K562 (cell line): ENCODE measurements around the gene HEATR1. TPM values are rescaled to one million over a fixed set of nuclear protein-coding genes. Genes with fewer than 3 reads are reported as not detected.
A peak's percentile ranks its signal among the peaks of the same experiment; 100 is the strongest.

ENCODE experiments used
- BHLHE40 ChIP-seq: IDR thresholded peaks from 2 replicates; pipeline ENCODE4 v1.6.1; 2011; ENCODE audit warnings: low read length, improper control_type of control experiment
- ESRRA ChIP-seq: fragments of 450-650 bp; IDR thresholded peaks from 2 replicates; pipeline ENCODE4 v1.6.1; 2014; ENCODE audit warnings: low read depth, mild to moderate bottlenecking, moderate library complexity, borderline replicate concordance
- ETV5 ChIP-seq: sonication (generic); formaldehyde crosslinking; IDR thresholded peaks from 2 replicates; pipeline ENCODE4 v1.4.0; 2020; ENCODE audit warnings: low read depth, mild to moderate bottlenecking, missing genetic modification reagents
- IRF2 ChIP-seq: sonication (generic); formaldehyde crosslinking; IDR thresholded peaks from 2 replicates; pipeline ENCODE4 v1.8.1; 2022; ENCODE audit warnings: mild to moderate bottlenecking, missing genetic modification reagents
- KDM1A ChIP-seq, 2 experiments: fragments of 450-650 bp; IDR thresholded peaks; 2 replicates each; pipeline ENCODE4 v1.6.1; 2016; ENCODE audit warnings: mild to moderate bottlenecking in 2 of 2
- NRF1 ChIP-seq, 2 experiments: fragments of 450-650 bp; IDR thresholded peaks in 1 of 2; conservative IDR thresholded peaks in 1 of 2; 2 replicates each; pipeline ENCODE4 v1.6.1; 2014; ENCODE audit warnings: mild to moderate bottlenecking in 2 of 2
- PHF8 ChIP-seq: fragments of 200-600 bp; sonication (generic); IDR thresholded peaks from 2 replicates; pipeline ENCODE4 v1.6.1; 2012; ENCODE audit warnings: mixed run types, mild to moderate bottlenecking, inconsistent platforms, low read length, moderate library complexity, borderline replicate concordance
- RBM22 ChIP-seq: fragments of 200-400 bp; formaldehyde crosslinking; IDR thresholded peaks from 2 replicates; pipeline ENCODE4 v1.6.1; 2018; ENCODE audit warnings: low read length, low read depth; ENCODE audit not compliant: poor library complexity, severe bottlenecking
- RREB1 ChIP-seq: fragments of 250-450 bp; sonication (Bioruptor Pico); IDR thresholded peaks from 2 replicates; pipeline ENCODE4 v1.4.0; 2020
- SAFB ChIP-seq: fragments of 200-400 bp; formaldehyde crosslinking; IDR thresholded peaks from 2 replicates; pipeline ENCODE4 v1.6.1; 2017; ENCODE audit warnings: low read depth, low read length, borderline replicate concordance
- SNRNP70 ChIP-seq: fragments of 200-400 bp; formaldehyde crosslinking; optimal IDR thresholded peaks from 2 replicates; pipeline ENCODE3; 2017; ENCODE audit warnings: low read depth, low read length
- SP2 ChIP-seq: IDR thresholded peaks from 2 replicates; pipeline ENCODE4 v1.6.1; 2011; ENCODE audit warnings: mild to moderate bottlenecking, low read depth, low read length, moderate library complexity; ENCODE audit not compliant: poor library complexity, severe bottlenecking; ENCODE audit errors: extremely low read depth
- SUPT5H ChIP-seq: fragments of 450-650 bp; IDR thresholded peaks from 2 replicates; pipeline ENCODE4 v1.6.1; 2016
- YBX1 ChIP-seq: fragments of 450-650 bp; IDR thresholded peaks from 2 replicates; pipeline ENCODE4 v1.7.1; 2016; ENCODE audit warnings: mild to moderate bottlenecking
- ZNF143 ChIP-seq: sonication (generic); formaldehyde crosslinking; IDR thresholded peaks from 2 replicates; pipeline ENCODE4 v1.9.0; 2022; ENCODE audit warnings: mild to moderate bottlenecking, missing genetic modification reagents
- ZNF232 ChIP-seq: sonication (generic); formaldehyde crosslinking; IDR thresholded peaks from 2 replicates; pipeline ENCODE4 v1.8.0; 2022; ENCODE audit warnings: mild to moderate bottlenecking, missing genetic modification reagents
- ZNF384 ChIP-seq: IDR thresholded peaks from 2 replicates; pipeline ENCODE4 v1.6.1; 2012; ENCODE audit warnings: low read depth, low read length, improper control_type of control experiment
- ZNF408 ChIP-seq: fragments of 250-450 bp; sonication (Bioruptor Pico); IDR thresholded peaks from 2 replicates; pipeline ENCODE4 v1.4.0; 2020; ENCODE audit warnings: low read depth, mild to moderate bottlenecking, moderate library complexity
- polyA plus RNA-seq, 8 experiments: library from polyadenylated mRNA; depleted of rRNA in 4 of 8; stranded (reverse) in 5 of 8; unstranded in 3 of 8; fragments of >200 nt; fragmentation: Nextera tagmentation in 2 of 8; fragmentation: Illumina TruSeq in 1 of 8; extraction: Ambion mirVana in 2 of 8; extraction: Trizol in 1 of 8; gene quantifications; 2 replicates each; pipeline versions ENCODE4 v1.2.1 to v1.2.3, GENCODE V29; 2011 to 2014; ENCODE audit warnings: inconsistent platforms in 1 of 8, missing spikeins in 1 of 8
- total RNA-seq, 7 experiments: library from RNA; depleted of rRNA in 6 of 7; stranded (reverse); fragments of >200 nt in 6 of 7; fragmentation: Illumina TruSeq in 2 of 7; extraction: Trizol in 2 of 7; gene quantifications; 2 replicates each; pipeline versions ENCODE4 v1.2.1 to v1.2.3, GENCODE V29; 2011 to 2021; ENCODE audit warnings: low replicate concordance in 1 of 7
- TF ChIP-seq, protein P1 (sequence below): IDR thresholded peaks from 2 replicates; pipeline ENCODE4 v1.6.1; 2011; ENCODE audit not compliant: insufficient read length; ENCODE audit errors: extremely low read depth
- TF ChIP-seq, protein P2 (sequence below): fragments of 450-650 bp; IDR thresholded peaks from 2 replicates; pipeline ENCODE4 v1.7.1; 2018; ENCODE audit warnings: mild to moderate bottlenecking, low read depth; ENCODE audit not compliant: partially characterized antibody

HEATR1 gene
- total and polyA plus RNA-seq, 9 of the 15 experiments (the other 6 are each of a cell fraction or from before 2014, with no cell fraction given): 28.3 to 108 (median 50.9) TPM

DNA sequence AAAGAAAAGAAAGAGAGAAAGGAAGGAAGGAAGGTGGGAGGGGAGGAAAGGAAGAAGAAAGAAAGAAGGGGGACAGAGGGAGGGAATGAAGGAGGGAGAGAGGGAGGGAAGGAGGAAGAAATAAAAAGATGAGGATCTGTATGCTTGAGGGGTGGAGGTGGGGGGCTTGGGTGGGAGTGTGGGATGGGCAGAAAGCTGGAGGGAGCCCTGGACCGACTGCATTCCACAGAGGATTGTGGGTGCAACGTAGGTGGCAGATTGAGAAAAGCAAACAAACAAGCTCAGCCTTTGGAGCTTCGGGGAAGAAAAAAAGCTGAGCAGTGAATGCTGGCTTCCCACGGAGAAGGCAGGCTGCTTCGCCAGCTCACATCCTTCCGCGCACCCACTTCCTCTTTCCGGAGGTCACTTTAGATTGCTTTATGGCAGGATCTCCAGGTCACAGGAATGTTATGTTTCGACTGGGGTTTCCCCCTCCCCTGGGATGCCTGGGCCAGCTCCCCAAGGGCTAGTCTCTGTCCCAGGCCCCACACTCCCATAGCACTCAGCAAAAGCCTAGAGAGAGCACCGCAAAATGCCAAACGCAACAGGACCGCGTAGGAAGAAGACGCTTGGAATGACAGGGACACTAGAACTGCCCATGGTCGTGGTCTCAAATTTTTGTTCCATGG is 101.2 kb downstream of the HEATR1 start (continued):
- no peak for TF ChIP-seq SAFB
- TF ChIP-seq, protein P1, sequence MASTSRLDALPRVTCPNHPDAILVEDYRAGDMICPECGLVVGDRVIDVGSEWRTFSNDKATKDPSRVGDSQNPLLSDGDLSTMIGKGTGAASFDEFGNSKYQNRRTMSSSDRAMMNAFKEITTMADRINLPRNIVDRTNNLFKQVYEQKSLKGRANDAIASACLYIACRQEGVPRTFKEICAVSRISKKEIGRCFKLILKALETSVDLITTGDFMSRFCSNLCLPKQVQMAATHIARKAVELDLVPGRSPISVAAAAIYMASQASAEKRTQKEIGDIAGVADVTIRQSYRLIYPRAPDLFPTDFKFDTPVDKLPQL: no peak
- TF ChIP-seq KDM1A (IDR thresholded peaks at IDR 0.05): no peak
- TF ChIP-seq SNRNP70: no peak
- no peak for TF ChIP-seq RBM22
- TF ChIP-seq ZNF143 (CRISPR knock-in tag): no peak
- TF ChIP-seq, protein P2, sequence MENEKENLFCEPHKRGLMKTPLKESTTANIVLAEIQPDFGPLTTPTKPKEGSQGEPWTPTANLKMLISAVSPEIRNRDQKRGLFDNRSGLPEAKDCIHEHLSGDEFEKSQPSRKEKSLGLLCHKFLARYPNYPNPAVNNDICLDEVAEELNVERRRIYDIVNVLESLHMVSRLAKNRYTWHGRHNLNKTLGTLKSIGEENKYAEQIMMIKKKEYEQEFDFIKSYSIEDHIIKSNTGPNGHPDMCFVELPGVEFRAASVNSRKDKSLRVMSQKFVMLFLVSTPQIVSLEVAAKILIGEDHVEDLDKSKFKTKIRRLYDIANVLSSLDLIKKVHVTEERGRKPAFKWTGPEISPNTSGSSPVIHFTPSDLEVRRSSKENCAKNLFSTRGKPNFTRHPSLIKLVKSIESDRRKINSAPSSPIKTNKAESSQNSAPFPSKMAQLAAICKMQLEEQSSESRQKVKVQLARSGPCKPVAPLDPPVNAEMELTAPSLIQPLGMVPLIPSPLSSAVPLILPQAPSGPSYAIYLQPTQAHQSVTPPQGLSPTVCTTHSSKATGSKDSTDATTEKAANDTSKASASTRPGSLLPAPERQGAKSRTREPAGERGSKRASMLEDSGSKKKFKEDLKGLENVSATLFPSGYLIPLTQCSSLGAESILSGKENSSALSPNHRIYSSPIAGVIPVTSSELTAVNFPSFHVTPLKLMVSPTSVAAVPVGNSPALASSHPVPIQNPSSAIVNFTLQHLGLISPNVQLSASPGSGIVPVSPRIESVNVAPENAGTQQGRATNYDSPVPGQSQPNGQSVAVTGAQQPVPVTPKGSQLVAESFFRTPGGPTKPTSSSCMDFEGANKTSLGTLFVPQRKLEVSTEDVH: no peak
- peak; percentile 32; the same call in 1 of the 2 replicates for TF ChIP-seq ESRRA
- TF ChIP-seq SP2: no peak
- no peak for TF ChIP-seq IRF2
- TF ChIP-seq ETV5 (CRISPR knock-in tag): no peak
- TF ChIP-seq SUPT5H: no peak
- no peak for TF ChIP-seq ZNF408
- TF ChIP-seq NRF1 (conservative IDR thresholded peaks at IDR 0.05 in 1 of 2, IDR thresholded peaks at IDR 0.05 in 1 of 2): peak; percentile 53 to 58
- TF ChIP-seq YBX1: no peak
- TF ChIP-seq RREB1 (CRISPR knock-in tag): no peak
- no peak for TF ChIP-seq PHF8
- TF ChIP-seq ZNF232 (CRISPR knock-in tag): no peak
- TF ChIP-seq BHLHE40: no peak
- TF ChIP-seq ZNF384: peak; percentile 58; the same call in 1 of the 2 replicates
